ENCODE measurements around the gene VEZT.

VEZT gene

GRCh38 chr12:95225645-95226212, 8.1 kb downstream of the VEZT start:
- no peak for DNase-seq (ENCODE audit: low read depth)
- H3K4me3 ChIP-seq (ENCODE audit: low read depth, low read length) = no peak overlapping the region
- TF ChIP-seq CTCF (IDR thresholded peaks at IDR 0.05; ENCODE audit: low read depth, low read length) = no peak
- no peak for TF ChIP-seq POLR2A (IDR thresholded peaks at IDR 0.05; ENCODE audit: extremely low read depth, insufficient read length)
- TF ChIP-seq MYC (IDR thresholded peaks at IDR 0.05; ENCODE audit: low read depth, low read length) = no peak

GRCh38 chr12:95227818-95228356, 10.3 kb downstream of the VEZT start:
- H3K4me3 ChIP-seq (ENCODE audit: low read depth, low read length) = no peak overlapping the region
- DNase-seq (ENCODE audit: low read depth) = no peak
- TF ChIP-seq MYC (IDR thresholded peaks at IDR 0.05; ENCODE audit: low read depth, low read length) = no peak
- TF ChIP-seq CTCF (IDR thresholded peaks at IDR 0.05; ENCODE audit: low read depth, low read length) = no peak
- TF ChIP-seq MAX (IDR thresholded peaks at IDR 0.05; ENCODE audit: low read depth, low read length) = no peak
- no peak for TF ChIP-seq POLR2A (IDR thresholded peaks at IDR 0.05; ENCODE audit: extremely low read depth, insufficient read length)

GRCh38 chr12:95228617-95229016, 11.0 kb downstream of the VEZT start:
- no peak for TF ChIP-seq MAX (IDR thresholded peaks at IDR 0.05; ENCODE audit: low read depth, low read length)
- no peak for TF ChIP-seq MYC (IDR thresholded peaks at IDR 0.05; ENCODE audit: low read depth, low read length)
- TF ChIP-seq POLR2A (IDR thresholded peaks at IDR 0.05; ENCODE audit: extremely low read depth, insufficient read length) = no peak
- no peak for TF ChIP-seq CTCF (IDR thresholded peaks at IDR 0.05; ENCODE audit: low read depth, low read length)
- no peak for DNase-seq (ENCODE audit: low read depth)
- H3K4me3 ChIP-seq (ENCODE audit: low read depth, low read length) = no peak overlapping the region

GRCh38 chr12:95229636-95230035, 12.0 kb downstream of the VEZT start:
- no peak for DNase-seq (ENCODE audit: low read depth)
- TF ChIP-seq CTCF (IDR thresholded peaks at IDR 0.05; ENCODE audit: low read depth, low read length) (no peak), MYC (IDR thresholded peaks at IDR 0.05; ENCODE audit: low read depth, low read length) (no peak), POLR2A (IDR thresholded peaks at IDR 0.05; ENCODE audit: extremely low read depth, insufficient read length) (no peak), MAX (IDR thresholded peaks at IDR 0.05; ENCODE audit: low read depth, low read length) (no peak)
- H3K4me3 ChIP-seq (ENCODE audit: low read depth, low read length) = no peak overlapping the region

GRCh38 chr12:95230313-95230712, 12.7 kb downstream of the VEZT start:
- TF ChIP-seq MYC (IDR thresholded peaks at IDR 0.05; ENCODE audit: low read depth, low read length) = no peak
- TF ChIP-seq CTCF (IDR thresholded peaks at IDR 0.05; ENCODE audit: low read depth, low read length) = no peak
- TF ChIP-seq MAX (IDR thresholded peaks at IDR 0.05; ENCODE audit: low read depth, low read length) = no peak
- no peak for TF ChIP-seq POLR2A (IDR thresholded peaks at IDR 0.05; ENCODE audit: extremely low read depth, insufficient read length)
- DNase-seq (ENCODE audit: low read depth) = no peak

More at GRCh38 chr12:95230313-95230712, 12.7 kb downstream of the VEZT start:
- no peak overlapping the region for H3K4me3 ChIP-seq (ENCODE audit: low read depth, low read length)

Data from NB4 (cell line).